HEK293 (cell line): ENCODE measurements around the gene ZFYVE21.

ENCODE experiments used
- CTCF ChIA-PET: fragments of 350-600 bp; formaldehyde crosslinking; extraction: SDS; loops from one replicate; lab custom pipeline; 2021; ENCODE audit warnings: antibody characterized with exemption; lab: Yijun Ruan, JAX
- POLR2A ChIA-PET: fragments of 300-600 bp; formaldehyde crosslinking; extraction: SDS; loops from one replicate; lab custom pipeline; 2020; ENCODE audit warnings: antibody characterized with exemption, inconsistent platforms; lab: Yijun Ruan, JAX
- H3K27ac ChIP-seq: fragments of 200-500 bp; sonication (Bioruptor generic); 2 replicates; pipeline ENCODE4 v1.5.1; 2014; ENCODE audit warnings: low read depth, low read length, control low read depth, inconsistent platforms; ENCODE audit errors: extremely low read depth
- H3K36me3 ChIP-seq, 2 experiments: fragments of 200-500 bp in 1 of 2; sonication (Bioruptor generic) in 1 of 2; 1 replicate in 1 of 2; 2 replicates in 1 of 2; pipeline ENCODE4 v1.5.1; 2014 to 2017; ENCODE audit warnings: inconsistent platforms in 2 of 2, low read length in 2 of 2; ENCODE audit not compliant: control insufficient read depth in 2 of 2, insufficient read depth in 1 of 2
- H3K4me1 ChIP-seq: fragments of 200-500 bp; sonication (Bioruptor generic); 2 replicates; pipeline ENCODE4 v1.5.1; 2014; ENCODE audit warnings: mild to moderate bottlenecking, low read length, inconsistent platforms; ENCODE audit not compliant: control insufficient read depth, insufficient read depth
- H3K4me3 ChIP-seq: 2 replicates; pipeline ENCODE4 v1.5.1; 2011; ENCODE audit warnings: low read depth, mild to moderate bottlenecking, control low read depth, low read length, moderate library complexity
- H3K9me3 ChIP-seq: fragments of 200-500 bp; sonication (Bioruptor generic); 2 replicates; pipeline ENCODE4 v1.5.1; 2014; ENCODE audit warnings: low read depth, low read length, inconsistent platforms; ENCODE audit not compliant: control insufficient read depth, insufficient read depth
- BCL11A ChIP-seq: fragments of 450-650 bp; formaldehyde crosslinking; IDR thresholded peaks from 2 replicates; pipeline ENCODE4 v1.5.1; 2016; ENCODE audit warnings: low read depth, missing biosample characterization, missing genetic modification characterization
- BCL11B ChIP-seq: fragments of 450-650 bp; formaldehyde crosslinking; IDR thresholded peaks from 2 replicates; pipeline ENCODE4 v1.5.1; 2016; ENCODE audit warnings: low read depth, missing biosample characterization, missing genetic modification characterization
- EGR2 ChIP-seq: fragments of 450-650 bp; formaldehyde crosslinking; IDR thresholded peaks from 2 replicates; pipeline ENCODE4 v1.5.1; 2016; ENCODE audit warnings: low read depth, missing biosample characterization, missing genetic modification characterization
- HOXD13 ChIP-seq: sonication (generic); formaldehyde crosslinking; IDR thresholded peaks from 2 replicates; pipeline ENCODE4 v1.8.0; 2022; ENCODE audit warnings: missing genetic modification reagents, borderline replicate concordance
- SALL2 ChIP-seq: fragments of 450-650 bp; formaldehyde crosslinking; IDR thresholded peaks from 2 replicates; pipeline ENCODE4 v1.5.0; 2017; ENCODE audit warnings: missing biosample characterization, mild to moderate bottlenecking, missing genetic modification characterization, borderline replicate concordance
- SP3 ChIP-seq: fragments of 450-650 bp; formaldehyde crosslinking; IDR thresholded peaks from 2 replicates; pipeline ENCODE4 v1.5.1; 2016; ENCODE audit warnings: missing biosample characterization, missing genetic modification characterization
- ZFP41 ChIP-seq: fragments of 450-650 bp; formaldehyde crosslinking; IDR thresholded peaks from 2 replicates; pipeline ENCODE4 v1.5.1; 2016; ENCODE audit warnings: missing biosample characterization, missing genetic modification characterization, borderline replicate concordance
- ZIC2 ChIP-seq: fragments of 450-650 bp; formaldehyde crosslinking; IDR thresholded peaks from 2 replicates; pipeline ENCODE4 v1.5.1; 2016; ENCODE audit warnings: missing biosample characterization, missing genetic modification characterization
- ZNF174 ChIP-seq: fragments of 450-650 bp; formaldehyde crosslinking; IDR thresholded peaks from 2 replicates; pipeline ENCODE4 v1.5.0; 2017; ENCODE audit warnings: missing biosample characterization, mild to moderate bottlenecking, missing genetic modification characterization
- ZNF23 ChIP-seq: fragments of 450-650 bp; formaldehyde crosslinking; IDR thresholded peaks from 2 replicates; pipeline ENCODE4 v1.5.1; 2016; ENCODE audit warnings: missing biosample characterization, missing genetic modification characterization, borderline replicate concordance
- ZNF366 ChIP-seq: fragments of 450-650 bp; formaldehyde crosslinking; conservative IDR thresholded peaks from 2 replicates; pipeline ENCODE4 v1.5.1; 2016; ENCODE audit warnings: missing biosample characterization, missing genetic modification characterization
- ZNF558 ChIP-seq: fragments of 450-650 bp; formaldehyde crosslinking; IDR thresholded peaks from 2 replicates; pipeline ENCODE4 v1.5.1; 2016; ENCODE audit warnings: missing biosample characterization, missing genetic modification characterization
- ZNF580 ChIP-seq: fragments of 450-650 bp; formaldehyde crosslinking; IDR thresholded peaks from 2 replicates; pipeline ENCODE4 v1.5.1; 2016; ENCODE audit warnings: missing biosample characterization, missing genetic modification characterization
- ZNF596 ChIP-seq: fragments of 450-650 bp; IDR thresholded peaks from 2 replicates; pipeline ENCODE4 v1.5.0; 2018; ENCODE audit warnings: missing biosample characterization, mild to moderate bottlenecking, missing genetic modification characterization, moderate library complexity
- ZSCAN23 ChIP-seq: fragments of 450-650 bp; formaldehyde crosslinking; IDR thresholded peaks from 2 replicates; pipeline ENCODE4 v1.5.1; 2016; ENCODE audit warnings: missing biosample characterization, missing genetic modification characterization
- TF ChIP-seq, protein P1 (sequence below): fragments of 450-650 bp; formaldehyde crosslinking; IDR thresholded peaks from 2 replicates; pipeline ENCODE4 v1.5.1; 2016; ENCODE audit warnings: missing biosample characterization, missing genetic modification characterization, borderline replicate concordance
- TF ChIP-seq, protein P2 (sequence below): fragments of 450-650 bp; formaldehyde crosslinking; IDR thresholded peaks from 2 replicates; pipeline ENCODE4 v1.5.1; 2017; ENCODE audit warnings: missing biosample characterization, missing genetic modification characterization

Gene ZFYVE21

DNA sequence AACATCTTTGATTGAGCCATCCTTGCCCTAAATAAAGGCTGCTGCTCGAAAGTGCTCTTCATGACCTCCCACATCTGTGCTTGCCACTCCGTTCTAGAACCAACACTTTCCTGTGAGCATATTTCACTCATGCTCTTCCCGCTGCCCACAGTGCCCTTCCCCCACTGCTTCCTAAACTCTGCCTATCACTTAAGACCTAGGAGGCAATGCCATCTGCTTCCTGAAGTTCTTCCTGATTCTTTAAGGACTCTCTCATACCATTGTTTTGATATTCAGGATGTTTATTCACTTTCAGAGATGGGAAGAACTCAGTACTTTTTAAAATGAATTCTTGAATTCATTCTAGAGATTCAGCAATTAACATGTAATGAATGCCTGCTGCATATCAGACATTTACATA is 49.9 kb downstream of the ZFYVE21 start:
- CTCF ChIA-PET, result interaction anchor here (0.6 kb wide), 1 partner anchor 135 kb away, joined by 3 read pairs; no protein-coding TSS in a partner anchor
- POLR2A ChIA-PET, result no interaction called here
- H3K36me3 ChIP-seq, result peaks cover 0 to 7% of the 10 kb centered on the region in 2 experiments; a peak in 2 of 3 replicates
- TF ChIP-seq ZFP41 (tag by site-specific recombination) (no peak), SALL2 (tag by site-specific recombination) (no peak), ZNF366 (tag by site-specific recombination) (no peak), BCL11A (tag by site-specific recombination) (no peak), ZNF174 (tag by site-specific recombination) (no peak), ZNF596 (tag by site-specific recombination) (no peak), SP3 (tag by site-specific recombination) (no peak), HOXD13 (CRISPR knock-in tag) (no peak), ZNF23 (tag by site-specific recombination) (no peak), BCL11B (tag by site-specific recombination) (no peak), ZSCAN23 (tag by site-specific recombination) (no peak), ZIC2 (no peak), ZNF580 (tag by site-specific recombination) (no peak), EGR2 (tag by site-specific recombination) (no peak)
- TF ChIP-seq, protein P1, sequence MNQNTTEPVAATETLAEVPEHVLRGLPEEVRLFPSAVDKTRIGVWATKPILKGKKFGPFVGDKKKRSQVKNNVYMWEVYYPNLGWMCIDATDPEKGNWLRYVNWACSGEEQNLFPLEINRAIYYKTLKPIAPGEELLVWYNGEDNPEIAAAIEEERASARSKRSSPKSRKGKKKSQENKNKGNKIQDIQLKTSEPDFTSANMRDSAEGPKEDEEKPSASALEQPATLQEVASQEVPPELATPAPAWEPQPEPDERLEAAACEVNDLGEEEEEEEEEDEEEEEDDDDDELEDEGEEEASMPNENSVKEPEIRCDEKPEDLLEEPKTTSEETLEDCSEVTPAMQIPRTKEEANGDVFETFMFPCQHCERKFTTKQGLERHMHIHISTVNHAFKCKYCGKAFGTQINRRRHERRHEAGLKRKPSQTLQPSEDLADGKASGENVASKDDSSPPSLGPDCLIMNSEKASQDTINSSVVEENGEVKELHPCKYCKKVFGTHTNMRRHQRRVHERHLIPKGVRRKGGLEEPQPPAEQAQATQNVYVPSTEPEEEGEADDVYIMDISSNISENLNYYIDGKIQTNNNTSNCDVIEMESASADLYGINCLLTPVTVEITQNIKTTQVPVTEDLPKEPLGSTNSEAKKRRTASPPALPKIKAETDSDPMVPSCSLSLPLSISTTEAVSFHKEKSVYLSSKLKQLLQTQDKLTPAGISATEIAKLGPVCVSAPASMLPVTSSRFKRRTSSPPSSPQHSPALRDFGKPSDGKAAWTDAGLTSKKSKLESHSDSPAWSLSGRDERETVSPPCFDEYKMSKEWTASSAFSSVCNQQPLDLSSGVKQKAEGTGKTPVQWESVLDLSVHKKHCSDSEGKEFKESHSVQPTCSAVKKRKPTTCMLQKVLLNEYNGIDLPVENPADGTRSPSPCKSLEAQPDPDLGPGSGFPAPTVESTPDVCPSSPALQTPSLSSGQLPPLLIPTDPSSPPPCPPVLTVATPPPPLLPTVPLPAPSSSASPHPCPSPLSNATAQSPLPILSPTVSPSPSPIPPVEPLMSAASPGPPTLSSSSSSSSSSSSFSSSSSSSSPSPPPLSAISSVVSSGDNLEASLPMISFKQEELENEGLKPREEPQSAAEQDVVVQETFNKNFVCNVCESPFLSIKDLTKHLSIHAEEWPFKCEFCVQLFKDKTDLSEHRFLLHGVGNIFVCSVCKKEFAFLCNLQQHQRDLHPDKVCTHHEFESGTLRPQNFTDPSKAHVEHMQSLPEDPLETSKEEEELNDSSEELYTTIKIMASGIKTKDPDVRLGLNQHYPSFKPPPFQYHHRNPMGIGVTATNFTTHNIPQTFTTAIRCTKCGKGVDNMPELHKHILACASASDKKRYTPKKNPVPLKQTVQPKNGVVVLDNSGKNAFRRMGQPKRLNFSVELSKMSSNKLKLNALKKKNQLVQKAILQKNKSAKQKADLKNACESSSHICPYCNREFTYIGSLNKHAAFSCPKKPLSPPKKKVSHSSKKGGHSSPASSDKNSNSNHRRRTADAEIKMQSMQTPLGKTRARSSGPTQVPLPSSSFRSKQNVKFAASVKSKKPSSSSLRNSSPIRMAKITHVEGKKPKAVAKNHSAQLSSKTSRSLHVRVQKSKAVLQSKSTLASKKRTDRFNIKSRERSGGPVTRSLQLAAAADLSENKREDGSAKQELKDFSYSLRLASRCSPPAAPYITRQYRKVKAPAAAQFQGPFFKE, result no peak
- H3K9me3 ChIP-seq, result no peaks in the 10 kb centered on the region
- no peaks in the 10 kb centered on the region for H3K4me1 ChIP-seq
- H3K4me3 ChIP-seq, result no peak overlapping the region
- H3K27ac ChIP-seq, result no peak overlapping the region

DNA sequence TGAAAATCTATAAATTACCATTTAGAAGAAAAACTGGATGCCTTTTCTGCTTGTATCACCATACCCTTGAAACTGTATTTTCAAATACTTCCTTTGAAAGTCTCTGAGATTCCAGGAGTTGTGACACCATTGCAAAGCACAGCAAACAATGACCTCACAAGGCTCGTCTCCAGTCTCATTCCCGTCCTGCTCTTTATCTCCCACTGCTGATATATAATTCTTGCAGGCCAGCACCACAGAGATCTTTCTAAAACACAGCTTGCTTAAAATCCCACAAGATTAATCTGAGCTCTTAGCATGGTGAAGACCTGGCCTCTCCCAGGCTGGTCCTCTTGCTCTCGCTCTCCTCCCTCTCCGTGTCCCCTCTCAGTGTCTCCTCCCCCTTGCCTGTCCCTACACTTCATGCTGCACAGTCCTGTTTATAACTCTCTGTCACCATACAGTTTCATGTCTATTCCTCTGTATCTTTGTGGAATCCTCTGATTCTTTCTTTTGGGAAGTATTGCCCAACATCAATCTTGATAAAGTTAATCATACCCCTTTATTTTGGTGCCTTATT is 51.8 kb downstream of the ZFYVE21 start:
- ChIA-PET POLR2A (no interaction called here), CTCF (no interaction called here)
- Histone ChIP-seq H3K4me3 (no peak overlapping the region), H3K36me3 (peaks cover 0 to 12% of the 10 kb centered on the region in 2 experiments; a peak in 2 of 3 replicates), H3K4me1 (no peaks in the 10 kb centered on the region), H3K27ac (no peak overlapping the region), H3K9me3 (no peaks in the 10 kb centered on the region)
- no peak for TF ChIP-seq ZNF558 (tag by site-specific recombination)
- TF ChIP-seq, protein P2, sequence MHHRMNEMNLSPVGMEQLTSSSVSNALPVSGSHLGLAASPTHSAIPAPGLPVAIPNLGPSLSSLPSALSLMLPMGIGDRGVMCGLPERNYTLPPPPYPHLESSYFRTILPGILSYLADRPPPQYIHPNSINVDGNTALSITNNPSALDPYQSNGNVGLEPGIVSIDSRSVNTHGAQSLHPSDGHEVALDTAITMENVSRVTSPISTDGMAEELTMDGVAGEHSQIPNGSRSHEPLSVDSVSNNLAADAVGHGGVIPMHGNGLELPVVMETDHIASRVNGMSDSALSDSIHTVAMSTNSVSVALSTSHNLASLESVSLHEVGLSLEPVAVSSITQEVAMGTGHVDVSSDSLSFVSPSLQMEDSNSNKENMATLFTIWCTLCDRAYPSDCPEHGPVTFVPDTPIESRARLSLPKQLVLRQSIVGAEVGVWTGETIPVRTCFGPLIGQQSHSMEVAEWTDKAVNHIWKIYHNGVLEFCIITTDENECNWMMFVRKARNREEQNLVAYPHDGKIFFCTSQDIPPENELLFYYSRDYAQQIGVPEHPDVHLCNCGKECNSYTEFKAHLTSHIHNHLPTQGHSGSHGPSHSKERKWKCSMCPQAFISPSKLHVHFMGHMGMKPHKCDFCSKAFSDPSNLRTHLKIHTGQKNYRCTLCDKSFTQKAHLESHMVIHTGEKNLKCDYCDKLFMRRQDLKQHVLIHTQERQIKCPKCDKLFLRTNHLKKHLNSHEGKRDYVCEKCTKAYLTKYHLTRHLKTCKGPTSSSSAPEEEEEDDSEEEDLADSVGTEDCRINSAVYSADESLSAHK, result no peak
